Left colon (tissue), 2 donors: Measurements from ENCODE around the gene NDST1. TPM values are rescaled to one million over a fixed set of nuclear protein-coding genes. Genes with fewer than 3 reads are reported as not detected.
A peak's percentile ranks its signal among the peaks of the same experiment; 100 is the strongest.

Source experiments
- ATAC-seq: fragments of 200-7000 bp; cut with Tn5 transposase; one replicate; pipeline ENCODE4 v1.9.1; 2020; ENCODE audit warnings: mild to moderate bottlenecking, moderate library complexity
- DNase-seq, 2 donors: peaks; one replicate each; pipeline ENCODE4 v3.0.0-alpha.2; 2020
- intact Hi-C, 2 donors: fragments of 100-400 bp; cut with DNase I in 1 of 2; cut with micrococcal nuclease in 1 of 2; formaldehyde crosslinking; loops; one replicate each; pipeline versions ENCODE4 v1.11.2 to v1.14.0; 2022; cut with DNase I, micrococcal nuclease
- total RNA-seq, 2 donors: library from RNA; stranded (reverse); fragmentation: NEBNext Ultra II Directional; extraction: Animal tissue kit (Norgen Biotek cat#: 25700); gene quantifications; one replicate each; pipeline ENCODE4 v1.2.1, GENCODE V29; 2021
- donor health status: DM: no; HTN: no; CAD: no.
- donor health status: DM: yes; HTN: yes; CAD: no.

NDST1 gene
- total RNA-seq, 2 donors from 2014 or later: 63.5 to 73.9 TPM

- no peak for ATAC-seq
- intact Hi-C loops: no loop called here
- DNase-seq: no peak
Measured at GRCh38 chr5:150503386-150503785, 4.5 kb upstream of the NDST1 start.

GRCh38 chr5:150503977-150504620, 3.8 kb upstream of the NDST1 start:
- intact Hi-C loops: no loop called here
- DNase-seq: peak; percentile 65 to 78
- peak; percentile 65 for ATAC-seq

GRCh38 chr5:150505041-150505511, 2.9 kb upstream of the NDST1 start:
- intact Hi-C loops: no loop called here
- ATAC-seq (no peak), DNase-seq (no peak)

GRCh38 chr5:150505816-150506215, 2.1 kb upstream of the NDST1 start:
- intact Hi-C loops: no loop called here
- DNase-seq: no peak
- ATAC-seq: no peak

- ATAC-seq (no peak), DNase-seq (no peak)
- intact Hi-C loops: no loop called here
Measured at GRCh38 chr5:150506571-150507473, 1.1 kb upstream of the NDST1 start.

- ATAC-seq (no peak), DNase-seq (no peak)
- intact Hi-C loops: no loop called here
Measured at GRCh38 chr5:150508277-150508640, 328 bp downstream of the NDST1 start.

- intact Hi-C loops: no loop called here
- ATAC-seq (no peak), DNase-seq (no peak)
Measured at GRCh38 chr5:150508828-150509227, 897 bp downstream of the NDST1 start.

GRCh38 chr5:150509992-150510391, 2.1 kb downstream of the NDST1 start:
- DNase-seq: no peak
- no peak for ATAC-seq
- intact Hi-C loops: no loop called here

- peak; percentile 79 to 82 for DNase-seq
Measured at GRCh38 chr5:150510460-150511263, 2.7 kb downstream of the NDST1 start.

GRCh38 chr5:150511578-150512367, 3.8 kb downstream of the NDST1 start:
- intact Hi-C loops: no loop called here
- ATAC-seq (peak; percentile 81), DNase-seq (peak; percentile 88 to 97)

More at GRCh38 chr5:150510460-150511263, 2.7 kb downstream of the NDST1 start:
- ATAC-seq: peak; percentile 47
- intact Hi-C loops: no loop called here

- ATAC-seq (peak; percentile 43), DNase-seq (peak; percentile 47 to 73)
- intact Hi-C loops: no loop called here
Measured at GRCh38 chr5:150512368-150512747, 4.4 kb downstream of the NDST1 start.

GRCh38 chr5:150513375-150514309, 5.7 kb downstream of the NDST1 start:
- DNase-seq (no peak), ATAC-seq (no peak)
- intact Hi-C loops: no loop called here

- DNase-seq (no peak), ATAC-seq (no peak)
- intact Hi-C loops: no loop called here
Measured at GRCh38 chr5:150514708-150515211, 6.8 kb downstream of the NDST1 start.

GRCh38 chr5:150515446-150515845, 7.5 kb downstream of the NDST1 start:
- intact Hi-C loops: no loop called here
- DNase-seq (no peak), ATAC-seq (no peak)

- DNase-seq (peak in 1 of 2 donors; percentile 45), ATAC-seq (no peak)
- intact Hi-C loops: no loop called here
Measured at GRCh38 chr5:150516011-150516410, 8.1 kb downstream of the NDST1 start.

- intact Hi-C loops: no loop called here
- ATAC-seq (peak; percentile 81), DNase-seq (peak; percentile 94)
Measured at GRCh38 chr5:150517272-150518152, 9.6 kb downstream of the NDST1 start.
